HUDEP-2 (cell line): ENCODE data around the gene ZNF513.
A peak's percentile ranks its signal among the peaks of the same experiment; 100 is the strongest.
"Not testable (repeated sequence)": the region's sequence is repeated elsewhere in the genome, so short reads cannot be mapped to it uniquely, and the experiment has no call there.

Experiments
- DNase-seq, 76 experiments: peaks; one replicate each; lab custom pipeline; 2025; ENCODE audit not compliant: unreplicated experiment in 76 of 76; lab: John Stamatoyannopoulos, UW

The ZNF513 gene

DNA sequence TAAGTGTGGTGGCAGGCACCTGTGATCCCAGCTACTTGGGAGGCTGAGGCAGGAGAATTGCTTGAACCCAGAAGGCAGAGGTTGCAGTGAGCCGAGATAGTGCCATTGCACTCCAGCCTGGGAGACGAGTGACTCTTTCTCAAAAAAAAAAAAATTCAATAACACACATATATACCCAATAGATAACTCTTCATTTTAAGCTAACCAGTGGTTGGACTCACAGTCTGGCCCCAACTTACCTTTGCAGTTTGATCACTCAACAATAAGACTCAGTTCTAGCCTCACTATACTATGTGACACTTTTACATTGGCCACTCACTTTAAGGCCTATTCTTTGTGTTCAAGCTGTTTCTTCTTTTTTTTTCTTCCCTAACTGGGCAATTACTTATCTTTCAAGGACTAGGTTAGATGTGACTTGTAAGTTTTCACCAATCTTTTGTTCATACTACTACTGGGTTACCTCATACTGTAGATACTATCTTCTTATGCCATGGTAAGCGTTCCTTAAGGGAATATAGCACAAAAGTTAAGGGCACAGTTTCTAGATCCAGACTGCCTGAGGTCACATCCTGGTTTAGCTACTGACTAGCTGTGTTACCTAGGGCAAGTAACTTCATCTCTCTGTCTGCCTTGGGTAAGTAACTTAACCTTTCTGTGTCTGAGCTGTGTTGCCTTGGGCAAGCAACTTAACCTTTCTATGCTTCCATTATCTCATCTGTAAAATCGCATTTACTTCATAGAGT, 17.7 kb downstream of the ZNF513 start:
- no peak for DNase-seq

DNA sequence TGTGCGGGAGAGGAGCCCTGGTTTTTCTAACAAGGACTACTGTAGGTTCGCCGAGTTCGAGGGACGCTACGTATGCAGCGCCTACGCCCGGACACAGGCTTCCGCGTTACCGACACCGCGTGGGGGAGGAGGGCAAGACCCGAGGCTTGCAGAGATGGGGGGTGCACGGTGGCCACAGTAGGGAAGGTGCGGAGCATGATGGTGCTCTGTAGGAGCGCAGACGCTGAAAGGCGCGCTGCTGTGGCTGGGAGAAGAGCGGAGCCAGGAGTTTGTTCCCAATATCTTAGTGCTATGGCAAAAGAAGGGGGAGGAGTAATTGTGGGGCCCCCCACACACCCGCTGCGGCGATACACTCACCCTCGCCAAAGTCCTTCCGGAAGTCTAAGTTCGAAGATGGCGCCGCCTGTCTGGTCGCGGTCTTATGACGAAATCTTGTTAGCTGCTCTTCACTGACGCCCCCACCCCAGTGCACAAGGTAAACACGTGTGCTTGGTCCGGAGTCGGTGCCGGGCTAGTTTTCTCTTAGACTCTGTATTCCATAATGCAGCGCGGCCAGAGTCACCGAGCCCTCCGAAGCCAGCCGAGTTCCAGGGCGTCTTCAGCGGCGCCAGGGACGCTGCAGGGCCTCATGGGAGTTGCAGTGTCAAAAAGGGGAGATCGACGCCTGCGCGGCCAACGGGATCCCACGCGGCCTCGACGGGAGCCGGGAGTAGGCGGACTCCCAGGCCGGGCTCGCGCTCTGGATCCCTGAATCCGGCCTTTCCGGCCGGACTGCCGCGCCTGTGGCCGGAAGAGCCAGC, 24.0 kb downstream of the ZNF513 start, which contains the start of gene GTF3C2:
Gene GTF3C2 (minus strand): TSS at position 383 of the 800 bp plus-strand sequence. CDS start 13,210 bp downstream, outside the sequence.
- DNase-seq: peak; percentile 17 to 98 (median 89)

DNA sequence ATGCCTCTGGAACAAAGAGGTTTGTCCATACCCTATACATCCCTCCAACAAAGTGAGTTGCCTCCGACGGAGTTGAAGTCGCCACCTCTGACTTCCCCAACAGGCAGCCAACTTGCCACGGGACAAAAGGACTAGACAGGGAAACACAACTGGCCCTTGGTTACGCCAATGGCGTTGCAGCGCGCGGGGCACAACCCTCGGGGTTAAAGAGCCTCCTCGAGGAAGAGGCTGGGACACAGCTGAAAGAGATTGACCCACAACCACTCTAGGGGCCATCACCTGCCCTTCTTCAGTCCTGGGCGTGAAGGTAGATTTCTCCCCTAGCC, 24.5 kb downstream of the ZNF513 start:
- peak in 70 of 76 experiments; percentile 22 to 85 (median 66) for DNase-seq

DNA sequence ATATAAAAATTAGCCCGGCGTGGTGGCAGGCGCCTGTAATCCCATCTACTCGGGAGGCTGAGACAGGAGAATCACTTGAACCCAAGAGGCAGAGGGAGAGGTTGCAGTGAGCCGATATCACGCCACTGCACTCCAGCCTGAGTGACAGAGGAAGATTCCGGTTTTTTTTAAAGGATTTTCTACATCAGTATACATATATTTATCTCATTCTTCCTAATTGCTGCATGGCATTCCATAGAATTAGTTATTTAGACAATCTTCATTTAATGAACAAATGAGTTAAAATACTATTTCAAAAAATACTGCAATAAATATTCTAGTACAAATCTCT, 26.0 kb downstream of the ZNF513 start:
- no peak for DNase-seq

DNA sequence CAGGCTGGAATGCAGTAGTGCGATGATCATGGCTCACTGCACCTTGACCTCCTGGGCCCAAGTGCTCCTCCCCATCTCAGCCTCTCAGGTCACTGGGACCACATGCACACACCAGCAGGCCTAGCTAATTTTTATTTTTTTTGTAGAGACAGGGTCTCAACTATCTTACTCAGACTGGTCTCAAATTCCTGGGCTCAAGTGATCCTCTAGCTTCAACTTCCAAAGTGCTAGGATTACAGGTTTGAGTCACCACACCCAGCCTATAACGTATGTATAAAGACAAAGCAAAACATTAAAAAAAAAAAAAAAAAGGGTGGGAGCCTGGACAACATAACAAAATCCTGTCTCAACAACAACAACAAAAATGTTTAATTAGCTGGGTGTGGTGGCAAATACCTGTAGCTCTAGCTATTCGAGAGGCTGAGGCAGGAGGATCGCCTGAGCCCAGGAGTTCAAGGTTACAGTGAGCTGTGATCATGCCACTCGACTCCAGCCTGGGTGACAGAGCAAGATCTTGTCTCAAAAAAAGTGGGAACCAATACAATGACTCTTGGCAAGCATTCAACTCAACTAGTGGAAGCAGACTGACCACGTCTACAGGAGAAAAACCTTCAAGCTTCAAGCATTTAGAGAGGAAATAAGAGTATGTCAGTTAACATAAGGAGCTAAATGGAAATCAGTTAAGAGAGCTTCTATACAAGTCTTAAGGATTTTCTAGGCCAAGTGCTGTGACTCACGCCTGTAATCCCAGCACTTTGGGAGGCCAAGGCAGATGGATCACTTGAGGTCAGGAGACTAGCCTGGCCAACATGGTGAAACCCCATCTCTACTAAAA, 26.6 kb downstream of the ZNF513 start:
- DNase-seq: peak in 57 of 76 experiments; percentile 3 to 78 (median 44)

DNA sequence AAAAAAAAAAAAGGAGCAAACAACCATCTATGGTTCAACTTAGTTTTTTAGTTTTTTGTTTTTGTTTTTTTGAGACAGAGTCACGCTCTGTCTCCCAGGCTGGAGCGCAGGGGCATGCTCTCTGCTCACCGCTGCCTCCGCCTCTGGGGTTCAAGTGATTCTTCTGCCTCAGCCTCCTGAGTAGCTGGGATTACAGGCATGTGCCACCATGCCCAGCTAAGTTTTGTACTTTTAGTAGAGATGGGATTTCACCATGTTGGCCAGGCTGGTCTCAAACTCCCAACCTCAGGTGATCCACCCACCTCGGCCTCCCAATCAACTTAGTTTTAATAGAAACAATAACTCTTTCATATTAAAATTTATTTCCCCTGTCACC, 27.2 kb downstream of the ZNF513 start:
- DNase-seq: not testable (repeated sequence)

DNA sequence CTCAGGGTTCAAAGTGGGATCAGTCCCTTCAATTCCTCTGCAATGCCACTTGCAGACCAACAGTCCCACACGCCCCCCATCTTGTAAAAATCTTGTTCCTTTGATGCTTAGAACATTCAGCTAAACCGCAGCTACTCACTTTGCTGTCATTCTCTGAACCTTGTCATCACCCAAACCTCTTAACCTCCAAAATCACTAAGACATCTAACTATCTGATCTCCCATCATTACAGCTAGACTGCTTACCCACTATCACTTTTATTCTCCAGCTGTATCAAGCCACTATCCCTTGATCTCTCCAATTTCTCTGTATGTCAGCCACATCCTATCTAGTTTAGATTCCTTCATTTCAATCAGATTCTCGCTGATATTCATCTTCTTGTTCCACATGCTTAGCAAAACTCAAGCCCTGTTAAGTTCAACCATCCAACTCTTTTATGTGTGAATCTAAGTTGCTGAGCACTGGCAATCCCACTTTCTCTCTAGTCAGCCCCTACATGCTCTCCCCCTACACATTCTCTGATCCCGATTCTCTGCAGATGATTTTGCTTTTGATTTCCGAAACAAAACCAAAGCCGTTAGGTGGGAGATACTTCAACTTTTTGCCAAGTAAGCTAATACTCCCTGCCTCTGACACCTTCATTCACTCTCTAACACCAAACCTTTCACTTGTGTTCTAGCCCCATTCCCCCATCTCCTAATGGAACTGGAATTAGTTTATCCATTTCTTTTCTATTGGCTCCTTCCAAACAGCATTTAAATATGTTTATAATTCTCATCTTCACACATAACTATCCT, 28.5 kb downstream of the ZNF513 start:
- no peak for DNase-seq

DNA sequence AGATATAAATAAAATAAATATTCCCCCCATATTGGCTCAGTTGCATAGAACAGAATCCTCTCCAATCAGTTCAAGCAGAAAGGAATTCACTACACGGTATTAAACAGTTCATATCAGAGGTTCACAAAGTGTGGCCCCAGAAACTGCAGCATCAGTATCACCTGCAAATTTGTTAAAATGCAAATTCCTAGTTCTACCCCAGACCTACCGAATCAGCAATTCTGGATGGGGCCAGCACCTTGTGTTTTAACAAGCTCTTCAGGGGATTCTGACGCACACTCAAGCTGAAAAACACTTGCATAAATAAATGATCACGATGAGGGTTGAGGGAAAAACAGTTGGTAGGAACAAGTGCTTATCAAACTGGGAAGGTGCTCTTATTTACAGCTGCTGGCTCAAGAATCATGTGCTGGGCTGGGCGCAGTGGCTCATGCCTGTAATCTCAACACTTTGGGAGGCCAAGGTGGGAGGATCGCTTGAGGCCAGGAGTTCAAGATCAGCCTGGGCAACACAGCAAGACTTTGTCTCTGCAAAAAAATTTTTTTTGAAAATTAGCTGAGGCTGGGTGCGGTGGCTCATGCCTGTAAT, 30.3 kb downstream of the ZNF513 start:
- peak in 2 of 76 experiments; percentile 7 to 9 for DNase-seq

DNA sequence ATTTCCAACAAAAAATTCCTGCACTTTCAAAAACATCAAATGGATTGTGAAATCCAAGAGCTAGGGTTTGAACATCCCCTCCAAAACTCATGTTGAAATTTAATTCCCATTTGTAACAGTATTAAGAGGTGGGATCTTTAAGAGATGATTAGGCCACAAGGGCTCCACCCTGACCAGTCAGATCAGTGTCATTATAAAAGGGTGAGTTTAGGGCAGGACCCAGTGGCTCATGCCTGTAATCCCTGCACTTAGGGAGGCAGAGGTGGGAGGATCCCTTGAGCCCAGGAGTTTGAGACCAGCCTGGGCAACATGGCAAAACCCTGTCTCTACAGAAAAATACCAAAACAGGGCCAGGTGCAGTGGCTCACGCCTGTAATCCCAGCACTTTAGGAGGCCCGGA, 32.9 kb downstream of the ZNF513 start:
- no peak for DNase-seq

DNA sequence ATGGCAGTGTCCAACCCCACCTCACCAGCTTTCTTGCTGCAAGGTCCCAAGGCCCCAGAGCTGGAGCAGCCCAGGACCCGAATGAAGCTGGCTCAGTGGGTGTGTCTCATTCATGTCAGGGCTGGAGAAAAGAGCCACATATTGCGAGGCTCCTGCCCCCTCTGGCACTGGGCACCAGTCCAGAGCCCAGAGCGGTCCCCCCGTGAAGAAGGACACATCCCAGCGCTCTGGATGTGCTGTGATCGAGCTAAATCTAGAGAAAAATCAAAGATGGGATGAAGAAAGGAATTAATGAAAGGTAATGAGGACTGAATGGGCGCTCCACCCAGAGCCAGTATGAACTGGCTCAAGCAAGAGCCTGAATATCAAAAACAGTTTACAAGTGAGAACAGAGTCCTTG, 44.4 kb downstream of the ZNF513 start:
- DNase-seq: no peak

DNA sequence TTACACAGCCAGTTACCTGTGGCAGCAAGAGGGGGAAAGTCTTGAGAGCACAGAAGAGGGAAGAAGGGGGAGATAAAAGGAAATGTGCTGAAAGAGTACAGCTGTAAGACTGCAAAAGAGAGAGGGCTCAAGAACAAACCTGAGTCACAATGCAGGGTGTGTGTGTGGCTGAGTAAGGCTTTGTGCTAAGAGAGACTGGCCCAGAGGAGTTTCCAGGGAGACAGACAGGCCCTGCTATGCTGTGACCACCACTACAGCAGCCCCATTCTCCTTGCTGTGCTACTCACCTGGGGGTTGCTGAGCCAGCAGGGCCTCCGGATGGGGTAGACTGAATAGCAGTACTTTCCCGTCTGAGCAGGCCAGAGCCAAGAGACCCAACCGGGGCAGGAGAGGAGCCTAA, 45.2 kb downstream of the ZNF513 start:
- DNase-seq: no peak
